ENCODE measurements around the gene HORMAD2. TPM values are rescaled to one million over a fixed set of nuclear protein-coding genes. Genes with fewer than 3 reads are reported as not detected.

Gene HORMAD2
- total RNA-seq, 5 donors from 2014 or later (not counting 1 experiment from before 2014, with no cell fraction given), result not detected

DNA sequence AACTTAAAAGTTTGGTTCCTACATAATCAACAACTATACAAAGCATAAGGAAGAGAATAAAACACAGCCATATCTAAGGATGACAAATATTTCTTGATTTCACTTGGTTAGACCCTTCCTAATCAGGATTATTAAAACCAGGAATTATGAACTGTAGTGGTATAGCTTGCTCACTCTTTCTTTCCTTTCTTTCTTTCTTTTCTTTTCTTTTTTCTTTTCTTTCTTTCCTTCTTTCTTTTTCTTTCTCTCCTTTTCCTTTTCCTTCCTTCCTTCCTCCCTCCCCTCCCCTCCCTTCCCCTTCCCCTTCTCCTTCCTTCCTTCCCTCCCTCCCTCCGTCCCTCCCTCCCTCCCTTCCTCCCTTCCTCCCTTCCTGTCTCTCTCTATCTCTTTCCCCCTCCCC, 78.0 kb downstream of the HORMAD2 start:
- POLR2A ChIA-PET, result no interaction called here

DNA sequence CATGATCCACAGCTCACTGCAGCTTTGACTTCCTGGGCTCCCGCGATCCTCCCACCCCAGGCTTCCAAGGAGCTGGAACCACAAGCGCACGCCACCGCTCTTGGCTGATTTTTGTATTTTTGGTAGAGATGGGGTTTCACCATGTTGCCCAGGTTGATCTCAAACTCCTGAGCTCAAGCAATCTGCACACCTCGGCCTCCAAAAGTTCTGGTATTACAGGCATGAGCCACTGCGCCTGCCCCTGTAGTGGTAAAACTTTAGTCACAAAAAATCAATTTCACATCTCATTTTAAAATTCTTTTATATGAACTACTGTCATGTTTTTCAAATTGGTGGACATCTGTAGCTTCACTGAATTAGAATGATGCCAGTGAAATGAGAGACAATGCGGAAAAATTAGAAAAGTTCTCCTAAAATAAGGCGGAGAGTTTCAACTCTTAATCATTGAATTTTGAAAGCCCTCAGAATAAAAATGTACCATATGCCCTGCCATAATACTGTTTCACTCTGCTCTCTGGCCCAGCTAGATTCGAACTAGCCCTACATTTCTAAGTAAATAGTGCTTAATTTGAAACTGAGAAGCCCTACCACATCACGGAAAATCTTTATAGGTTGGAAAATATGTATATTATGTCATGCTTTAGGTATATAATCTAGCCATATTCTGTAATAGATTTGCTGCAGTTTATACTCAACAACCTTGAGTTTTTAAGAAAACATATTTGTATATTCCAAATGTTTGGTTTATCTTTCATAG, 78.7 kb downstream of the HORMAD2 start:
- Histone ChIP-seq H3K4me3 (ENCODE audit: control insufficient read depth in 1 of 2, extremely low read depth in 1 of 2, low read length in 1 of 2) (no peak overlapping the region), H3K9me3 (no peaks in the 10 kb centered on the region), H3K4me1 (ENCODE audit: control insufficient read depth in 1 of 2, extremely low read depth in 1 of 2, insufficient read depth in 2 of 2, low read length in 2 of 2) (peaks cover 0 to 2% of the 10 kb centered on the region in 2 experiments), H3K27ac (ENCODE audit: low read length) (no peak overlapping the region), H3K36me3 (ENCODE audit: control insufficient read depth in 2 of 2, extremely low read depth in 1 of 2, insufficient read depth in 1 of 2, low read length in 1 of 2) (no peaks in the 10 kb centered on the region), H3K27me3 (replicated peaks in 1 of 2; ENCODE audit: control insufficient read depth in 2 of 2, extremely low read depth in 1 of 2, insufficient read depth in 2 of 2, low read length in 1 of 2) (no peaks in the 10 kb centered on the region)
- Mint-ChIP-seq H3K27me3 (peaks cover 0 to 3% of the 10 kb centered on the region in 2 donors), H3K27ac (peak overlapping the region in 1 of 2 donors; percentile 36), H3K4me1 (peaks cover 11 to 24% (median 13%) of the 10 kb centered on the region in 3 donors), H3K4me3 (no peak overlapping the region), H3K36me3 (no peaks in the 10 kb centered on the region), H3K9me3 (no peaks in the 10 kb centered on the region)
- ATAC-seq (replicated peaks in 1 of 4) (no peak), DNase-seq (no peak)
- POLR2A ChIA-PET, result no interaction called here
- CTCF ChIA-PET, result interaction anchor here in 1 of 2 donors (0.7 kb wide), 1 partner anchor 9 kb away, joined by 3 read pairs; no protein-coding TSS in a partner anchor
- 87% methylated on average over 3 of the region's 11 CpGs for WGBS (ENCODE audit: insufficient coverage)

More for the DNA sequence above, 78.0 kb downstream of the HORMAD2 start:
- Histone ChIP-seq H3K36me3 (ENCODE audit: control insufficient read depth in 2 of 2, extremely low read depth in 1 of 2, insufficient read depth in 1 of 2, low read length in 1 of 2) (no peaks in the 10 kb centered on the region), H3K4me3 (ENCODE audit: control insufficient read depth in 1 of 2, extremely low read depth in 1 of 2, low read length in 1 of 2) (no peak overlapping the region), H3K27me3 (replicated peaks in 1 of 2; ENCODE audit: control insufficient read depth in 2 of 2, extremely low read depth in 1 of 2, insufficient read depth in 2 of 2, low read length in 1 of 2) (no peaks in the 10 kb centered on the region), H3K27ac (ENCODE audit: low read length) (no peak overlapping the region), H3K4me1 (ENCODE audit: control insufficient read depth in 1 of 2, extremely low read depth in 1 of 2, insufficient read depth in 2 of 2, low read length in 2 of 2) (peaks cover 0 to 2% of the 10 kb centered on the region in 2 experiments), H3K9me3 (no peaks in the 10 kb centered on the region)
- Mint-ChIP-seq H3K4me3 (no peak overlapping the region), H3K27ac (no peak overlapping the region), H3K36me3 (no peaks in the 10 kb centered on the region), H3K9me3 (no peaks in the 10 kb centered on the region), H3K27me3 (peaks cover 0 to 3% of the 10 kb centered on the region in 2 donors), H3K4me1 (peaks cover 11 to 24% (median 13%) of the 10 kb centered on the region in 3 donors)
- WGBS (ENCODE audit: insufficient coverage), result no CpG with 5 or more reads among the region's 1 CpG
- CTCF ChIA-PET, result interaction anchor here in 1 of 2 donors (0.7 kb wide), 1 partner anchor 10 kb away, joined by 3 read pairs; no protein-coding TSS in a partner anchor
- ATAC-seq (replicated peaks in 1 of 4), result no peak
- DNase-seq, result no peak

DNA sequence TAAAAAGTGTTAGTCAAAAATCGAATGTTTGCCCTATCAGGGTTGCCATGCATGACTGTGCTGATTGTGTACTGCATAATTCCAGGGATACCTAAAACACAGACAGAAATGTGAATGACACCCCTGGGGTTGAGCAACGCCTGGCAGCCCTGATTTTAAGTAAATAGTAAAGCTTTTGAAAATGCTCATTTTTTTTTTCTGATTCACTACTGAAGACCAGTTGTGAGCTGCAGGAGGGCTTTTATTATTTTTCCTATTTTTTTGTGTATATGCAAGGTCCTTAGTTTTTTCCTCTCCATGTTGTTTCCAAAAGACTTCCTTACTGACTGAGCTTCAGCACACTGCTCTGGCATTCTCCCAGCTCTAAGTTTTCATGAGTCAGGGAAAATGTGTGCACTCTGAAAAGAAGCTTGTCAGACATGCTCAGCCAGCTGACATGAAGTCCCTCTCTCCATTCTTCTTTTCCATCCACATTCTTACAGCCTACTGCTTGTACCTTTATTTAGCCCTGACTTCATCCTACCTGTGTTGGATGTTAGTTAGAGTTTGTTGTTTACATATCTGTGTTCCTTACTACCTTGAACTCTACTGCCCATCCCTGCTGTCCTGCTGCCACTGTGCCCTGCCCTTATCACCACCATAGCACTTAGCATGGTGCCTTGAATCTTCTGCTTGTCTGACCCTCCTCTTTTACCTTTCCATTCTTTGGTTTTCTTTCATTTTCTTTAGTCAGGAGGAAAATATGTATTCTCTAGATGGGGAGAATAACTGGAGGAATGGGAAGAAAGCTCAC, 79.5 kb downstream of the HORMAD2 start:
- H3K9me3 ChIP-seq, result no peaks in the 10 kb centered on the region
- no peaks in the 10 kb centered on the region for H3K27me3 ChIP-seq (replicated peaks in 1 of 2; ENCODE audit: control insufficient read depth in 2 of 2, extremely low read depth in 1 of 2, insufficient read depth in 2 of 2, low read length in 1 of 2)
- peaks cover 11 to 24% (median 13%) of the 10 kb centered on the region in 3 donors for H3K4me1 Mint-ChIP-seq
- no peaks in the 10 kb centered on the region for H3K36me3 ChIP-seq (ENCODE audit: control insufficient read depth in 2 of 2, extremely low read depth in 1 of 2, insufficient read depth in 1 of 2, low read length in 1 of 2)
- H3K36me3 Mint-ChIP-seq, result no peaks in the 10 kb centered on the region
- no peaks in the 10 kb centered on the region for H3K9me3 Mint-ChIP-seq
- H3K4me3 ChIP-seq (ENCODE audit: control insufficient read depth in 1 of 2, extremely low read depth in 1 of 2, low read length in 1 of 2), result no peak overlapping the region
- CTCF ChIA-PET, result no interaction called here
- H3K4me1 ChIP-seq (ENCODE audit: control insufficient read depth in 1 of 2, extremely low read depth in 1 of 2, insufficient read depth in 2 of 2, low read length in 2 of 2), result peaks cover 0 to 2% of the 10 kb centered on the region in 2 experiments
- no peak overlapping the region for H3K27ac ChIP-seq (ENCODE audit: low read length)
- peak overlapping the region; percentile 59 to 74 for H3K27ac Mint-ChIP-seq
- DNase-seq (no peak), ATAC-seq (replicated peaks in 1 of 4) (no peak)
- H3K4me3 Mint-ChIP-seq, result no peak overlapping the region
- 50% methylated on average over 1 of the region's 2 CpGs for WGBS (ENCODE audit: insufficient coverage)
- POLR2A ChIA-PET, result interaction anchor here in 1 of 2 donors (0.6 kb wide), 1 partner anchor 483 kb away, joined by 10 read pairs; no protein-coding TSS in a partner anchor
- H3K27me3 Mint-ChIP-seq, result peaks cover 0 to 3% of the 10 kb centered on the region in 2 donors

DNA sequence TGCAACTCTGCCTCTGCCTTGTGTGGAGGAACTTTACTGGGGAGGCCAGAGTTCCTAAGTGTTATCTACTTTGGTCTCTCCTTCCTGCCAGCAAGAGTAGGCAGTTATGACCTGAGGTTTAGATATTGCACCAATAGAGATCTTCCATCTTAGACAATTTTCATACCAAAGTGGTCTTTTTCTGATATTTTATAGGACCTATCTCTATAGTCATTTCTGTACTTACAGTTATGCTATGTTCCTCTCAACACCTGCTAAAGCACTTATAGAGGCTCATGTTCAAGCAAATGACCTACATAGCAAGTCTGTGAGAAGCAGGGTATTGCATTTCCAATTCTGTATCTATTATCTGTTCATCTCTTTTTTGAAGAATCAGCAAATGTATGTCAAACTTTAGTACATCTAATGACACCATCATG, 80.8 kb downstream of the HORMAD2 start:
- no peak overlapping the region for H3K4me3 ChIP-seq (ENCODE audit: control insufficient read depth in 1 of 2, extremely low read depth in 1 of 2, low read length in 1 of 2)
- ChIA-PET POLR2A (no interaction called here), CTCF (no interaction called here)
- Mint-ChIP-seq H3K27ac (peak overlapping the region; percentile 34 to 78), H3K4me1 (peaks cover 11 to 24% (median 13%) of the 10 kb centered on the region in 3 donors), H3K4me3 (no peak overlapping the region), H3K27me3 (peaks cover 0 to 3% of the 10 kb centered on the region in 2 donors), H3K9me3 (no peaks in the 10 kb centered on the region), H3K36me3 (no peaks in the 10 kb centered on the region)
- no peaks in the 10 kb centered on the region for H3K36me3 ChIP-seq (ENCODE audit: control insufficient read depth in 2 of 2, extremely low read depth in 1 of 2, insufficient read depth in 1 of 2, low read length in 1 of 2)
- no peak for ATAC-seq (replicated peaks in 1 of 4)
- peaks cover 0 to 2% of the 10 kb centered on the region in 2 experiments for H3K4me1 ChIP-seq (ENCODE audit: control insufficient read depth in 1 of 2, extremely low read depth in 1 of 2, insufficient read depth in 2 of 2, low read length in 2 of 2)
- DNase-seq, result no peak
- no peaks in the 10 kb centered on the region for H3K9me3 ChIP-seq
- no peak overlapping the region for H3K27ac ChIP-seq (ENCODE audit: low read length)
- H3K27me3 ChIP-seq (replicated peaks in 1 of 2; ENCODE audit: control insufficient read depth in 2 of 2, extremely low read depth in 1 of 2, insufficient read depth in 2 of 2, low read length in 1 of 2), result no peaks in the 10 kb centered on the region

DNA sequence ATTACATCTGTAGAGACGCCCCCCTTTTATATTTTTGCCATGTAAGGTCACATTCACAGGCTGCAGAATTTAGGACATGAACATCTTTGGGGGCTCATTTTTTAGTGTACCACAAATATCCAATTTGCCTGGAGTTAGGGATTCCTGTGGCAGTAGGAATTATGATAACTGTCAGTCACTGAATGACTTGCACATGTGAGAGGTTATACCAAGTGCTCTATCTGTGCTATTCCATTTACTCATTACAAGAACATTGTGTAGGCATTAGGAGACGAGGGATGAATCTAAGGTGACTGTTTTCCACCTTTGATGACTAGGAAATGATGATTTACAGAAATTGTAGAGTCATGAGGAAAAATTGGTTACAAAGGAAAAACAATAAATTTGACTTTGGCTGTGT, 87.0 kb downstream of the HORMAD2 start:
- no peak for ATAC-seq (replicated peaks in 1 of 4)
- Histone ChIP-seq H3K27ac (ENCODE audit: low read length) (no peak overlapping the region), H3K36me3 (ENCODE audit: control insufficient read depth in 2 of 2, extremely low read depth in 1 of 2, insufficient read depth in 1 of 2, low read length in 1 of 2) (no peaks in the 10 kb centered on the region), H3K9me3 (no peaks in the 10 kb centered on the region), H3K4me1 (ENCODE audit: control insufficient read depth in 1 of 2, extremely low read depth in 1 of 2, insufficient read depth in 2 of 2, low read length in 2 of 2) (peaks cover 8 to 17% of the 10 kb centered on the region in 2 experiments), H3K27me3 (replicated peaks in 1 of 2; ENCODE audit: control insufficient read depth in 2 of 2, extremely low read depth in 1 of 2, insufficient read depth in 2 of 2, low read length in 1 of 2) (no peaks in the 10 kb centered on the region), H3K4me3 (ENCODE audit: control insufficient read depth in 1 of 2, extremely low read depth in 1 of 2, low read length in 1 of 2) (no peak overlapping the region)
- Mint-ChIP-seq H3K9me3 (no peaks in the 10 kb centered on the region), H3K4me1 (peaks cover 0 to 5% (median 1%) of the 10 kb centered on the region in 3 donors), H3K27me3 (no peaks in the 10 kb centered on the region), H3K36me3 (no peaks in the 10 kb centered on the region), H3K27ac (no peak overlapping the region), H3K4me3 (no peak overlapping the region)
- no CpG with 5 or more reads among the region's 2 CpGs for WGBS (ENCODE audit: insufficient coverage)
- POLR2A ChIA-PET, result no interaction called here
- DNase-seq, result no peak
- CTCF ChIA-PET, result no interaction called here

DNA sequence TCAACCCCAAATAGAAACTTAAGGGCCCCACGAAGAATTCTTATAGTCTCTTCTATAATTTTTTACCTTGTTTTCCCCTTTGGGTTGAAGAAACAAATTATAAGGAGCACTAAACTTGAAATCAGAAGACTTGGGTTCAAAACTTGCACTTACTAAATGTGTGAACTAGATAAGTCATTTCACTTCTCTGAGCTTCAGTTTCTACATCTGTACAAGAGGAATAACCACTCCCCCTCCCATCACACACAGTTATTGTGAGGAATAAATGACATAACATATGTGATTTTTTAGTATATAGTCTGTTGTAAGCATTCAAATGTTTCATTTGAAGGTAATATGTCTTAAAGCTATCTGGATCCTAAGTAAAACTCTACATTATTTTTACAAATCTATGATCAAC, 87.5 kb downstream of the HORMAD2 start:
- DNase-seq, result no peak
- no peaks in the 10 kb centered on the region for H3K36me3 Mint-ChIP-seq
- no peak overlapping the region for H3K4me3 Mint-ChIP-seq
- no peak overlapping the region for H3K27ac Mint-ChIP-seq
- H3K4me1 Mint-ChIP-seq, result peaks cover 0 to 5% (median 1%) of the 10 kb centered on the region in 3 donors
- no peak overlapping the region for H3K27ac ChIP-seq (ENCODE audit: low read length)
- H3K27me3 ChIP-seq (replicated peaks in 1 of 2; ENCODE audit: control insufficient read depth in 2 of 2, extremely low read depth in 1 of 2, insufficient read depth in 2 of 2, low read length in 1 of 2), result no peaks in the 10 kb centered on the region
- POLR2A ChIA-PET, result no interaction called here
- H3K4me3 ChIP-seq (ENCODE audit: control insufficient read depth in 1 of 2, extremely low read depth in 1 of 2, low read length in 1 of 2), result no peak overlapping the region
- WGBS (ENCODE audit: insufficient coverage), result no CpG with 5 or more reads among the region's 1 CpG
- H3K4me1 ChIP-seq (ENCODE audit: control insufficient read depth in 1 of 2, extremely low read depth in 1 of 2, insufficient read depth in 2 of 2, low read length in 2 of 2), result peaks cover 8 to 17% of the 10 kb centered on the region in 2 experiments
- H3K9me3 Mint-ChIP-seq, result no peaks in the 10 kb centered on the region
- no peaks in the 10 kb centered on the region for H3K9me3 ChIP-seq
- no peak for ATAC-seq (replicated peaks in 1 of 4)
- no peaks in the 10 kb centered on the region for H3K27me3 Mint-ChIP-seq
- CTCF ChIA-PET, result interaction anchor here in 1 of 2 donors (0.6 kb wide), 1 partner anchor 9 kb away, joined by 3 read pairs; no protein-coding TSS in a partner anchor
- no peaks in the 10 kb centered on the region for H3K36me3 ChIP-seq (ENCODE audit: control insufficient read depth in 2 of 2, extremely low read depth in 1 of 2, insufficient read depth in 1 of 2, low read length in 1 of 2)

All from T-cell (primary cell).